Right lobe of liver (tissue), 4 donors: Measurements from ENCODE around the gene SPATA2.

Experiments
- CTCF ChIP-seq, 4 donors: fragments of 200-600 bp in 3 of 4; fragments of 450-650 bp in 1 of 4; IDR thresholded peaks; one replicate each; pipeline versions ENCODE4 v1.5.1 to v1.8.0; 2016 to 2022; ENCODE audit warnings: antibody characterized with exemption in 4 of 4, mild to moderate bottlenecking in 2 of 4
- POLR2A ChIP-seq: fragments of 450-650 bp; IDR thresholded peaks from one replicate; pipeline ENCODE4 v1.6.1; 2017; ENCODE audit warnings: antibody characterized with exemption, mild to moderate bottlenecking
- donor health status: DM: no; HTN: no; CAD: no.
- donor health status: DM: no; HTN: no; CAD: no.
- donor health status: DM: no; HTN: yes; CAD: no.

GRCh38 chr20:49871391-49871948 lies 43.9 kb downstream of the SPATA2 start:
- TF ChIP-seq CTCF (IDR thresholded peaks at IDR 0.05) (no peak), POLR2A (no peak)
